AG10803 (cell line): Measurements from ENCODE around the gene PTBP3.
A peak's percentile ranks its signal among the peaks of the same experiment; 100 is the strongest.

Experiments
- DNase-seq: peaks from one replicate; pipeline ENCODE4 v3.0.0; 2010; ENCODE audit warnings: low read depth
- H3K4me3 ChIP-seq: 2 replicates; pipeline ENCODE4 v1.5.1; 2011; ENCODE audit warnings: mild to moderate bottlenecking, low read length, control low read depth
- TF ChIP-seq, protein P1 (sequence below): conservative IDR thresholded peaks from 2 replicates; pipeline ENCODE4 v1.5.1; 2011; ENCODE audit warnings: mild to moderate bottlenecking, low read length, control low read depth, inconsistent platforms

The PTBP3 gene

DNA sequence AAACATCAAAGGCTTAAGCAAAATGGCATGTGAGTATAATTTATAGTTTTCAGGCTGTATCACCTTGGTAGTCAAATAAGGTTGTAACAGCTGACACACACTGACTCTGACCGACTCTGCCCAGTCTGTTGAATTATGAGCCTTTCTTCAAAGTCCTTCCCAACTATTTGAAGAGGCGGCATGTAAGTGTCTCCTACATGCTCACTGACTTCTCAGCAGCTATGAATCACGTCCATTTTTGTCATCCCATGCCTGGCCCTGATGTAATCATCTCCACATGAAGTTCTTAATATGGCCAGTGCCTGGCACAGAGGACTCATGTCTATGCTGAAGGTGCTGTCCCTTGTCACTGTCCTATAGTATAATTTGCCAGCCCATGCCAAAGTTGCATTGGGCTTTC is 5.1 kb upstream of the PTBP3 start:
- DNase-seq, result peak; percentile 78
- TF ChIP-seq, protein P1, sequence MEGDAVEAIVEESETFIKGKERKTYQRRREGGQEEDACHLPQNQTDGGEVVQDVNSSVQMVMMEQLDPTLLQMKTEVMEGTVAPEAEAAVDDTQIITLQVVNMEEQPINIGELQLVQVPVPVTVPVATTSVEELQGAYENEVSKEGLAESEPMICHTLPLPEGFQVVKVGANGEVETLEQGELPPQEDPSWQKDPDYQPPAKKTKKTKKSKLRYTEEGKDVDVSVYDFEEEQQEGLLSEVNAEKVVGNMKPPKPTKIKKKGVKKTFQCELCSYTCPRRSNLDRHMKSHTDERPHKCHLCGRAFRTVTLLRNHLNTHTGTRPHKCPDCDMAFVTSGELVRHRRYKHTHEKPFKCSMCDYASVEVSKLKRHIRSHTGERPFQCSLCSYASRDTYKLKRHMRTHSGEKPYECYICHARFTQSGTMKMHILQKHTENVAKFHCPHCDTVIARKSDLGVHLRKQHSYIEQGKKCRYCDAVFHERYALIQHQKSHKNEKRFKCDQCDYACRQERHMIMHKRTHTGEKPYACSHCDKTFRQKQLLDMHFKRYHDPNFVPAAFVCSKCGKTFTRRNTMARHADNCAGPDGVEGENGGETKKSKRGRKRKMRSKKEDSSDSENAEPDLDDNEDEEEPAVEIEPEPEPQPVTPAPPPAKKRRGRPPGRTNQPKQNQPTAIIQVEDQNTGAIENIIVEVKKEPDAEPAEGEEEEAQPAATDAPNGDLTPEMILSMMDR, result no peak
- no peak overlapping the region for H3K4me3 ChIP-seq

DNA sequence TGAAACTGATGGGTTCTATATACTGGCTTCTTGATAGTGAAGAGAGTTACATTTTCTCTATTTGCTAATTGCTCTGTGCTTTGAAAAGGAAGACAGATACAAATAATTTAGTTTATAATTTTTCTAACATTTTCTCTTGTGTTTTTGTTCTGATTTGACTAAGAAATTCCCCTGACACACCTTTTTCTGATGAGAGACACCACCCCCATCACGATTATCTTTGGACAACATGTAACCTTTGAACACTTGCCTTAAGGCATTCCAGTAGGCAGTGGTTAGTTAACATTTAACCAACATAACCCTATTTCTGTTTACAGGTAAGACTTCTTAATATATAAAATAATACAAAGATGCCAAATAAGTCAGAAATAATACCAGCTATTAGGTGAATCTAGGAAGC is 4.1 kb upstream of the PTBP3 start:
- DNase-seq, result no peak
- TF ChIP-seq, protein P1, result no peak
- H3K4me3 ChIP-seq, result no peak overlapping the region

DNA sequence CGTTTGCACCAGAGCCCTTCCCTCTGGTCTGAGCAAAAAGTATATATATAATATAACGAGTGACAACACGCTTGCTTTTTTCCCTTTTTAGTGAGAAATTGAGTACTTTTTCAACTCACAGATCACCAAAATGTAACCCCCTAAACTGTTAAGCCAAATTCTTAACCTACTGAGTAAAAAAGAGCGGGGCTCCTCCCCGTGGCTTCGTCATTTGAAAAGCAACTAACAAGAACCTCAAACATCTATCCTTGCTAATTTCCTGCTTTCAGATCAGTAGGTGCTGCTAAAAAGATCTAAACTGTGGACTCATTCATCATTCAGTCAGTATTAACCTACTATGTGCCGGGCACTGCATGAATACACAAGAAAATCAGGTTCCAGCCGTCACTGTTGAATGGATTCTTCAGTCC is 1.0 kb upstream of the PTBP3 start:
- peak overlapping the region; percentile 74 for H3K4me3 ChIP-seq
- TF ChIP-seq, protein P1, result no peak
- peak; percentile 25 for DNase-seq

DNA sequence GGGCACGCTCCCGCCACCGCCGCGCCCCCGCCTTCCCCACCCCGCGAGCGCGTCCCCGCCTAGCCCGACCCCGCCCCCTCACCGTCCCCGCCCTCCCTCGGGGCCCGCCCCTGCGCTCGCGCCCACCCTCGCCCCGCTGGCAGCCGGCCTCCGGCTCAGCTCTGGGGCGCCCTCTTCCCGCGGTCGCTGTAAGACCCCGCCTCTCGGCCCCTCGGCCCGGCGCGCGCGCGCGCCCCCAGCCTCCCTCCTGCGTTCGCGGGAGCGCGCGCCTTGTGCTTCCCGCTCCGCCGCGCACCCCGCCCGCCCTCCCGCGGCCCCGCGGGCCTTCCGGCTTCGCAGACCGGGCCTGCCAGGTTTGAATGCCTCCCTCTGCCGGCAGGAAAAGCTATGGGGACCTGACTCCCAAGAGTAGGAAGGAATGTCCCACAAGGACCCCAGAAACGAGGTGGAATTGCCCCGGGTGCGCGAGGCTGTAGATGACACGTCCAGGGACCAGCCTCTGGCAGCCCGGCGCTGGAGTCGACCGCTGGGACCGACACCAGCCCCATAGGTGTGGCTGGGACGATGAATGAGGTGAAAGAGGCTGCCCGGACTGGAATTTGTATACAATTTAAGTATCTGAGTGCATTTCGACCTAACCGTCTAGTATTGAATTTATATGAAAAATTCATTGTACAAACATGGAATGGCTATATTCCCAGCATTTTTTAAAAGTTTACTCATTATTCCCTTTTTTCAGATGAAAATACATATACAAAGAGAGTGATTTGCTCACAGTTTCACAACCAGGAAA is 416 bp upstream of the PTBP3 start:
- H3K4me3 ChIP-seq, result peak overlapping the region; percentile 74
- TF ChIP-seq, protein P1, result peak; percentile 61
- DNase-seq, result peak; percentile 94

DNA sequence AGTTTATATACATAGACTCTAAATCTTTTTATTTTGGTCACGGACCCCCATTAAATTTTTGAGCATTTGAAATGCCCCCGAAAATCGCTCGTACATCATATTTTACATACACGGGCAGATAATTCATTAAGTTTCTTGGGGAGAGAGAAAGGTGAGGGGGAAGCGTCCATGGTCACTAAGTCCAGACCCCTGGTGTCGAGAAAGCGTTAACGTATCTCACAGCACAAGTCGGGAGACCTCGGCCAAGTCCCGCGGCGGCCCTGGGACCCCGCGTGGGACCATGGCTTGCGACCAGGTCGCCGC is 794 bp downstream of the PTBP3 start:
- H3K4me3 ChIP-seq, result peak overlapping the region; percentile 70
- TF ChIP-seq, protein P1, result 0 out of 2 replicates have a peak, but pooled peaks have one; percentile 26
- no peak for DNase-seq

DNA sequence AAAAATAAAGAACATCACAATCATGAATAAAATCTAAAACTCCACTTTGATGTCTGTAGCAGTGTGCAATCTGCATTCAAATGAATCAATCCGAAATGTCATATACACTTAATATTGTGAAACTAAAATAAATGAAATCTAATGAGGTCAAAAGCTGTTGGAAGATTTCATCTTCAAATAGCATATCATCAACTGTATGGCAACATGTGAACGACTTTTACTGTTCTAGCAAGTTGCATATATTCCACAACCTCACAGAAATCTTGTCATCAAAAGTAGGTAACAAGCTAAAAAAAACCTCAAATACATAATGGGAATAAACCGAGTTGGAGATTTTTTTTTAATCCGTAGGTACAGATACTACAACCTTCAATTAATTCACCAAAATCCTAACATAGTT is 1.2 kb downstream of the PTBP3 start:
- TF ChIP-seq, protein P1, result no peak
- H3K4me3 ChIP-seq, result peak overlapping the region; percentile 70
- no peak for DNase-seq

DNA sequence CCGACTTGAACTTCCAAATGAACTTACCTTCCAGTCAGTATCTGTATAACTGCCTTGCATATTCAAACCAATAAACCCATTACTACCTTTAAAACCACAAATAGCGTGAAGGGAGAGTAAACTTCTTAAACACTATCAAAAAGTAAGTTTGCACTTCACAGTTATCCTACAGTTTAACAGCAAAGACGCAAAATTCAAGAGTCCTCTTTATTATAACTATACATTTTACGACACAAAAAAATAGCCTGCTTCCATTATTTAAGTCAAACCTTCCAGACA is 1.8 kb downstream of the PTBP3 start:
- H3K4me3 ChIP-seq, result peak overlapping the region; percentile 70
- no peak for DNase-seq
- TF ChIP-seq, protein P1, result no peak
